Heart left ventricle (tissue), 16 donors: Measurements from ENCODE around the gene DEPP1. TPM values are rescaled to one million over a fixed set of nuclear protein-coding genes. Genes with fewer than 3 reads are reported as not detected.
A peak's percentile ranks its signal among the peaks of the same experiment; 100 is the strongest.

Experiments
- ATAC-seq, 4 donors: fragments of 200-7000 bp; cut with Tn5 transposase; one replicate each; pipeline ENCODE4 v1.9.1; 2020 to 2022; ENCODE audit warnings: moderate library complexity in 4 of 4, mild to moderate bottlenecking in 3 of 4, moderate number of reproducible peaks in 1 of 4
- DNase-seq, 5 donors: peaks; one replicate each; pipeline ENCODE4 v3.0.0-alpha.2; 2020
- H3K27ac ChIP-seq, 12 donors: fragments of 200-600 bp; sonication (generic) in 4 of 12; one replicate each; pipeline versions ENCODE4 v1.5.0 to v1.8.0; 2016 to 2022; ENCODE audit warnings: mild to moderate bottlenecking in 2 of 12
- H3K27me3 ChIP-seq, 9 donors: fragments of 200-600 bp; sonication (generic) in 2 of 9; one replicate each; pipeline versions ENCODE4 v1.5.1 to v1.8.0; 2016 to 2022; ENCODE audit warnings: mild to moderate bottlenecking in 3 of 9
- H3K36me3 ChIP-seq, 9 donors: fragments of 200-600 bp; sonication (generic) in 2 of 9; one replicate each; pipeline versions ENCODE4 v1.5.0 to v1.8.0; 2018 to 2022; ENCODE audit warnings: mild to moderate bottlenecking in 2 of 9
- H3K4me1 ChIP-seq, 12 donors: fragments of 200-600 bp; sonication (generic) in 4 of 12; one replicate each; pipeline versions ENCODE4 v1.5.0 to v1.8.0; 2016 to 2022; ENCODE audit warnings: mild to moderate bottlenecking in 3 of 12
- H3K4me3 ChIP-seq, 12 donors: fragments of 200-600 bp; sonication (generic) in 4 of 12; one replicate each; pipeline versions ENCODE4 v1.5.0 to v1.8.0; 2017 to 2022; ENCODE audit warnings: mild to moderate bottlenecking in 9 of 12, moderate library complexity in 4 of 12
- H3K9me3 ChIP-seq, 12 donors: fragments of 200-600 bp; sonication (generic) in 4 of 12; one replicate each; pipeline versions ENCODE4 v1.5.0 to v1.8.0; 2016 to 2022; ENCODE audit warnings: mild to moderate bottlenecking in 1 of 12
- POLR2A ChIP-seq, 2 donors: fragments of 450-650 bp; IDR thresholded peaks; one replicate each; pipeline ENCODE4 v1.6.1; 2017; ENCODE audit warnings: antibody characterized with exemption in 2 of 2, mild to moderate bottlenecking in 2 of 2, moderate library complexity in 2 of 2
- whole genome bisulfite sequencing, 4 donors: extraction: QIAGEN DNeasy Blood & Tissue Kit in 2 of 4; methylation state at CpG; one replicate each; pipeline versions ENCODE4 v1.1.5 to v1.1.7; 2013 to 2018; 5-methylcytosine and 5-hydroxymethylcytosine counted together
- intact Hi-C, 10 donors: fragments of 100-400 bp; cut with DNase I; formaldehyde crosslinking; loops; one replicate each; pipeline versions ENCODE4 v1.11.1 to v1.14.2; 2022
- polyA plus RNA-seq, 2 donors: library from polyadenylated mRNA; stranded (reverse); fragments of 200-250 nt; gene quantifications; one replicate each; pipeline ENCODE4 v1.2.3, GENCODE V29; 2013
- total RNA-seq, 9 donors: library from RNA; depleted of rRNA in 2 of 9; stranded (reverse); fragments of >200 nt in 2 of 9; fragmentation: NEBNext Ultra II Directional in 3 of 9; extraction: Animal tissue kit (Norgen Biotek cat#: 25700) in 3 of 9; gene quantifications; one replicate each; pipeline versions ENCODE4 v1.1.0 to v1.2.4, GENCODE V29; 2016 to 2023
- TF ChIP-seq, protein P1 (sequence below), 12 donors: fragments of 200-600 bp; sonication (generic) in 4 of 12; IDR thresholded peaks; one replicate each; pipeline versions ENCODE4 v1.5.0 to v1.8.0; 2018 to 2022; ENCODE audit warnings: antibody characterized with exemption in 12 of 12, mild to moderate bottlenecking in 5 of 12
- donor health status: ischemic (EF 13 %, LVEDD 7.1; RV severe dilation, severe dysfunction).
- donor health status: healthy with polysubstance abuse.
- donor health status: DM: no; HTN: yes; CAD: no.
- donor health status: DM: no; HTN: no; CAD: no.
- donor health status: ischemic (EF 25% LVEDD 6.9; RV normal size, moderate dysfunction).
- donor health status: ischemic (EF 25% LVEDD 5.7; RV mildly dilated, moderate dysfunction).
- donor health status: healthy.
- donor health status: DM: yes; HTN: yes; CAD: no.
- donor health status: ischemic (EF 35%, LVEDD 5.7; RV mildly dilated, moderate dysfunction).
- donor health status: nonischemic (EF 11% LVEDD 7.7; RV severe dilation, severe dysfunction).
- donor health status: DM: yes; HTN: yes; CAD: no.
- donor health status: PGD.
- donor health status: ischemic (EF 29% LVEDD 5.4; RV normal size, mild dysfunction).
- donor health status: nonischemic (EF 23%, LVEDD 6.1; RV moderate dilation, normal function).

DEPP1 gene
- total and polyA plus RNA-seq, 11 donors: 11.0 to 76.5 (median 22.7) TPM

DNA sequence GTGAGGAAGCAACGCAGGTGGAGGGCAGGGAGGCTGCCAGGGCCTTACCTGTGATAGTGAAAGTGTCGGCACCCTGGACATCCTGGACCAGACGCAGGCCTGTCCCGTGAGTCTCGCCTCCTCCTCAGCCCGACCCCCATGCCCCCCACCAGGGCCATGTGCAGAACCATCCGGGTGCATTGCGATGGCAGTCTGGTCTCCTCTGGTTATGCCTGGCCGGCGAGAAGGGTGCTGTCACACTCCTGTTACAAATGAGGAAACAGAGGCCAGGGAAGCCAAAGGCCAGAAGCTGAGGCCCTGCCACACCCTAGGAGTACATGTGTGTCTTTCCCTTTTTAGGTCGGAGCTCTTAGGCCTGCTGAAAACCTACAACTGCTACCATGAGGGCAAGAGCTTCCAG, 7.2 kb downstream of the DEPP1 start:
- intact Hi-C loops: loop anchor here in 4 of 10 donors (5.0 to 10.0 kb wide), 3 partner anchors 39 to 1297 kb away; no protein-coding TSS in a partner anchor
- Histone ChIP-seq H3K4me1 (peaks cover 9 to 92% (median 69%) of the 10 kb centered on the region in 12 donors), H3K27ac (peak overlapping the region in 1 of 12 donors; percentile 83), H3K27me3 (no peaks in the 10 kb centered on the region), H3K4me3 (no peak overlapping the region), H3K36me3 (peaks cover 0 to 52% (median 34%) of the 10 kb centered on the region in 9 donors), H3K9me3 (no peaks in the 10 kb centered on the region)
- DNase-seq (no peak), ATAC-seq (no peak)
- TF ChIP-seq POLR2A (IDR thresholded peaks at IDR 0.05): no peak
- TF ChIP-seq, protein P1, sequence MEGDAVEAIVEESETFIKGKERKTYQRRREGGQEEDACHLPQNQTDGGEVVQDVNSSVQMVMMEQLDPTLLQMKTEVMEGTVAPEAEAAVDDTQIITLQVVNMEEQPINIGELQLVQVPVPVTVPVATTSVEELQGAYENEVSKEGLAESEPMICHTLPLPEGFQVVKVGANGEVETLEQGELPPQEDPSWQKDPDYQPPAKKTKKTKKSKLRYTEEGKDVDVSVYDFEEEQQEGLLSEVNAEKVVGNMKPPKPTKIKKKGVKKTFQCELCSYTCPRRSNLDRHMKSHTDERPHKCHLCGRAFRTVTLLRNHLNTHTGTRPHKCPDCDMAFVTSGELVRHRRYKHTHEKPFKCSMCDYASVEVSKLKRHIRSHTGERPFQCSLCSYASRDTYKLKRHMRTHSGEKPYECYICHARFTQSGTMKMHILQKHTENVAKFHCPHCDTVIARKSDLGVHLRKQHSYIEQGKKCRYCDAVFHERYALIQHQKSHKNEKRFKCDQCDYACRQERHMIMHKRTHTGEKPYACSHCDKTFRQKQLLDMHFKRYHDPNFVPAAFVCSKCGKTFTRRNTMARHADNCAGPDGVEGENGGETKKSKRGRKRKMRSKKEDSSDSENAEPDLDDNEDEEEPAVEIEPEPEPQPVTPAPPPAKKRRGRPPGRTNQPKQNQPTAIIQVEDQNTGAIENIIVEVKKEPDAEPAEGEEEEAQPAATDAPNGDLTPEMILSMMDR (IDR thresholded peaks at IDR 0.05): no peak
- 83 to 94% (median 89%) methylated on average over 11 of the region's 11 CpGs for WGBS, 4 donors

GRCh38 chr10:44970812-44971395, 7.7 kb downstream of the DEPP1 start:
- ATAC-seq (no peak), DNase-seq (no peak)
- WGBS, 4 donors: 73 to 88% (median 80%) methylated on average over 6 to 8 of the region's 8 CpGs
- no peaks in the 10 kb centered on the region for H3K27me3 ChIP-seq
- TF ChIP-seq, protein P1 (IDR thresholded peaks at IDR 0.05): no peak
- no peak for TF ChIP-seq POLR2A (IDR thresholded peaks at IDR 0.05)
- intact Hi-C loops: loop anchor here in 4 of 10 donors (5.0 to 10.0 kb wide), 3 partner anchors 39 to 1296 kb away; no protein-coding TSS in a partner anchor
- no peaks in the 10 kb centered on the region for H3K9me3 ChIP-seq
- H3K4me1 ChIP-seq: peaks cover 13 to 92% (median 70%) of the 10 kb centered on the region in 12 donors
- peaks cover 0 to 47% (median 31%) of the 10 kb centered on the region in 9 donors for H3K36me3 ChIP-seq
- no peak overlapping the region for H3K4me3 ChIP-seq
- H3K27ac ChIP-seq: peak overlapping the region in 1 of 12 donors; percentile 83

- peaks cover 0 to 44% (median 31%) of the 10 kb centered on the region in 9 donors for H3K36me3 ChIP-seq
- H3K4me3 ChIP-seq: no peak overlapping the region
- intact Hi-C loops: loop anchor here in 4 of 10 donors (5.0 to 10.0 kb wide), 3 partner anchors 38 to 1295 kb away; no protein-coding TSS in a partner anchor
- peak overlapping the region in 11 of 12 donors; percentile 41 to 96 (median 66) for H3K27ac ChIP-seq
- WGBS, 4 donors: 60 to 65% (median 64%) methylated on average over 7 to 9 of the region's 9 CpGs
- peaks cover 17 to 92% (median 73%) of the 10 kb centered on the region in 12 donors for H3K4me1 ChIP-seq
- no peaks in the 10 kb centered on the region for H3K27me3 ChIP-seq
- ATAC-seq (peak; percentile 25 to 66 (median 58)), DNase-seq (peak in 3 of 5 donors; percentile 67 to 83 (median 72))
- TF ChIP-seq, protein P1 (IDR thresholded peaks at IDR 0.05): no peak
- TF ChIP-seq POLR2A (IDR thresholded peaks at IDR 0.05): no peak
- no peaks in the 10 kb centered on the region for H3K9me3 ChIP-seq
Measured at GRCh38 chr10:44969854-44970253, 8.8 kb downstream of the DEPP1 start.
